ENCODE results near the gene UBFD1. TPM values are rescaled to one million over a fixed set of nuclear protein-coding genes. Genes with fewer than 3 reads are reported as not detected.
A peak's percentile ranks its signal among the peaks of the same experiment; 100 is the strongest.
"Not testable (repeated sequence)": the region's sequence is repeated elsewhere in the genome, so short reads cannot be mapped to it uniquely, and the experiment has no call there.

UBFD1 gene
- polyA plus RNA-seq (ENCODE audit: insufficient read length in 4 of 4): 10 to 100 TPM; 72.9 to 77.5 (median 74.1) TPM

GRCh38 chr16:23556881-23557778 lies at the start of gene UBFD1, which contains the start of gene EARS2:
UBFD1 (plus strand) TSS chr16:23557727; CDS start chr16:23557743, 16 bp downstream.
EARS2 (minus strand) TSS chr16:23557350; CDS start chr16:23557343, 7 bp downstream.
- peak; percentile 94 to 96 (median 95) for DNase-seq (ENCODE audit: low read depth in 4 of 4, low spot score in 3 of 4)

GRCh38 chr16:23508589-23509440 lies 48.7 kb upstream of the UBFD1 start:
- no peak for DNase-seq (ENCODE audit: low read depth in 4 of 4, low spot score in 3 of 4)

- no peak for DNase-seq (ENCODE audit: low read depth in 4 of 4, low spot score in 3 of 4)
Observed at GRCh38 chr16:23509441-23509754, 48.1 kb upstream of the UBFD1 start.

- no peak for DNase-seq (ENCODE audit: low read depth in 4 of 4, low spot score in 3 of 4)
Observed at GRCh38 chr16:23509782-23510163, 47.8 kb upstream of the UBFD1 start.

GRCh38 chr16:23510164-23510914 lies 47.2 kb upstream of the UBFD1 start, which contains the start of gene GGA2:
GGA2 (minus strand) TSS chr16:23510494; CDS start chr16:23510411, 83 bp downstream.
- DNase-seq (ENCODE audit: low read depth in 4 of 4, low spot score in 3 of 4): peak; percentile 54 to 74 (median 70)

- not testable (repeated sequence) for DNase-seq (ENCODE audit: low read depth in 4 of 4, low spot score in 3 of 4)
Observed at GRCh38 chr16:23510915-23511270, 46.6 kb upstream of the UBFD1 start.

- DNase-seq (ENCODE audit: low read depth in 4 of 4, low spot score in 3 of 4): no peak
Observed at GRCh38 chr16:23511731-23512130, 45.8 kb upstream of the UBFD1 start.

- no peak for DNase-seq (ENCODE audit: low read depth in 4 of 4, low spot score in 3 of 4)
Observed at GRCh38 chr16:23512168-23512695, 45.3 kb upstream of the UBFD1 start.

GRCh38 chr16:23514381-23515152 lies 43.0 kb upstream of the UBFD1 start:
- DNase-seq (ENCODE audit: low read depth in 4 of 4, low spot score in 3 of 4): no peak

- DNase-seq (ENCODE audit: low read depth in 4 of 4, low spot score in 3 of 4): no peak
Observed at GRCh38 chr16:23515881-23516280, 41.6 kb upstream of the UBFD1 start.

GRCh38 chr16:23516366-23517137 lies 41.0 kb upstream of the UBFD1 start:
- DNase-seq (ENCODE audit: low read depth in 4 of 4, low spot score in 3 of 4): no peak

GRCh38 chr16:23518435-23518891 lies 39.1 kb upstream of the UBFD1 start:
- no peak for DNase-seq (ENCODE audit: low read depth in 4 of 4, low spot score in 3 of 4)

GRCh38 chr16:23519282-23519681 lies 38.2 kb upstream of the UBFD1 start:
- DNase-seq (ENCODE audit: low read depth in 4 of 4, low spot score in 3 of 4): no peak

- DNase-seq (ENCODE audit: low read depth in 4 of 4, low spot score in 3 of 4): no peak
Observed at GRCh38 chr16:23520500-23520899, 37.0 kb upstream of the UBFD1 start.

GRCh38 chr16:23521037-23521743 lies 36.3 kb upstream of the UBFD1 start:
- no peak for DNase-seq (ENCODE audit: low read depth in 4 of 4, low spot score in 3 of 4)

GRCh38 chr16:23521965-23522364 lies 35.6 kb upstream of the UBFD1 start:
- DNase-seq (ENCODE audit: low read depth in 4 of 4, low spot score in 3 of 4): no peak

GRCh38 chr16:23523321-23523720 lies 34.2 kb upstream of the UBFD1 start:
- DNase-seq (ENCODE audit: low read depth in 4 of 4, low spot score in 3 of 4): no peak

GRCh38 chr16:23523876-23524385 lies 33.6 kb upstream of the UBFD1 start:
- no peak for DNase-seq (ENCODE audit: low read depth in 4 of 4, low spot score in 3 of 4)
